H1 (cell line): ENCODE results near the gene DISP3.

Source experiments
- EP300 ChIP-seq, 2 experiments: IDR thresholded peaks; 1 replicate in 1 of 2; 2 replicates in 1 of 2; pipeline ENCODE4 v1.6.1; 2011 to 2012; ENCODE audit warnings: low read depth in 2 of 2, low read length in 2 of 2, mild to moderate bottlenecking in 2 of 2, borderline replicate concordance in 1 of 2, inconsistent platforms in 1 of 2, moderate library complexity in 1 of 2
- EZH2 ChIP-seq: fragments of 200-600 bp; sonication (generic); IDR thresholded peaks from 2 replicates; pipeline ENCODE4 v1.7.1; 2012; ENCODE audit warnings: low read depth, mild to moderate bottlenecking, moderate library complexity, low read length, inconsistent platforms; ENCODE audit not compliant: severe bottlenecking
- HDAC2 ChIP-seq, 2 experiments: fragments of 300-600 bp in 1 of 2; sonication (generic) in 1 of 2; IDR thresholded peaks; 2 replicates each; pipeline ENCODE4 v1.6.1; 2011 to 2012; ENCODE audit warnings: low read depth in 2 of 2, low read length in 2 of 2, mild to moderate bottlenecking in 2 of 2, moderate library complexity in 2 of 2, borderline replicate concordance in 1 of 2, inconsistent platforms in 1 of 2
- RAD21 ChIP-seq, 2 experiments: IDR thresholded peaks in 1 of 2; conservative IDR thresholded peaks in 1 of 2; 2 replicates each; pipeline ENCODE4 v1.6.1; 2011; ENCODE audit warnings: low read depth in 2 of 2, low read length in 2 of 2, improper control_type of control experiment in 1 of 2, inconsistent platforms in 1 of 2, mild to moderate bottlenecking in 1 of 2, moderate library complexity in 1 of 2
- USF2 ChIP-seq: IDR thresholded peaks from 2 replicates; pipeline ENCODE4 v1.6.1; 2011; ENCODE audit warnings: low read length, improper control_type of control experiment
- YY1 ChIP-seq: IDR thresholded peaks from 2 replicates; pipeline ENCODE4 v1.6.1; 2011; ENCODE audit warnings: low read depth, mild to moderate bottlenecking, low read length
- TF ChIP-seq, protein P1 (sequence below), 3 experiments: IDR thresholded peaks; 1 replicate in 2 of 3; 2 replicates in 1 of 3; pipeline versions ENCODE4 v1.5.1 to v1.6.1; 2011; ENCODE audit warnings: low read length in 3 of 3, mild to moderate bottlenecking in 3 of 3, inconsistent platforms in 2 of 3, low read depth in 1 of 3, moderate library complexity in 1 of 3; ENCODE audit not compliant: insufficient read depth in 1 of 3; ENCODE audit errors: control extremely low read depth in 1 of 3

DNA sequence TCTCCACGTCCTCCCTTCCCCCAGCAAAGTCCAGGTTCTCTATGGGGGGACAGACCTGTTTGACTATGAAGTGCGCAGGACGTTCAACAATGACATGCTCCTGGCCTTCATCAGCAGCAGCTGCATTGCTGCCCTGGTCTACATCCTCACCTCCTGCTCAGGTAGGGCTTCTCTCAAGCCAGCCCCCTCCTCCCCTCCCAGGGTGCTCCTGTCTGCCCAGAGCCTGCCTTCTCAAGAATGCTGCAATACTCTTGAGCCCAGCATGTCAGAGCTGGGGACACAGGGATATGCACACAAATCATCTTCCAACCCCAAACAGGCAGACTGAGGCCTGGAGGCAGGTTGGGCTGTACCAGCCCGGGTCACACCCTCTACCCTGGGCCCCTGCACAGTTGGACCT lies 35.4 kb downstream of the DISP3 start:
- TF ChIP-seq, protein P1, sequence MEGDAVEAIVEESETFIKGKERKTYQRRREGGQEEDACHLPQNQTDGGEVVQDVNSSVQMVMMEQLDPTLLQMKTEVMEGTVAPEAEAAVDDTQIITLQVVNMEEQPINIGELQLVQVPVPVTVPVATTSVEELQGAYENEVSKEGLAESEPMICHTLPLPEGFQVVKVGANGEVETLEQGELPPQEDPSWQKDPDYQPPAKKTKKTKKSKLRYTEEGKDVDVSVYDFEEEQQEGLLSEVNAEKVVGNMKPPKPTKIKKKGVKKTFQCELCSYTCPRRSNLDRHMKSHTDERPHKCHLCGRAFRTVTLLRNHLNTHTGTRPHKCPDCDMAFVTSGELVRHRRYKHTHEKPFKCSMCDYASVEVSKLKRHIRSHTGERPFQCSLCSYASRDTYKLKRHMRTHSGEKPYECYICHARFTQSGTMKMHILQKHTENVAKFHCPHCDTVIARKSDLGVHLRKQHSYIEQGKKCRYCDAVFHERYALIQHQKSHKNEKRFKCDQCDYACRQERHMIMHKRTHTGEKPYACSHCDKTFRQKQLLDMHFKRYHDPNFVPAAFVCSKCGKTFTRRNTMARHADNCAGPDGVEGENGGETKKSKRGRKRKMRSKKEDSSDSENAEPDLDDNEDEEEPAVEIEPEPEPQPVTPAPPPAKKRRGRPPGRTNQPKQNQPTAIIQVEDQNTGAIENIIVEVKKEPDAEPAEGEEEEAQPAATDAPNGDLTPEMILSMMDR (IDR thresholded peaks at IDR 0.05; ENCODE audit: control extremely low read depth in 1 of 3, insufficient read depth in 1 of 3, low read depth in 1 of 3, low read length in 3 of 3): no peak
- TF ChIP-seq USF2: no peak
- TF ChIP-seq EZH2: no peak
- TF ChIP-seq RAD21 (IDR thresholded peaks at IDR 0.05 in 1 of 2, conservative IDR thresholded peaks at IDR 0.05 in 1 of 2; ENCODE audit: low read depth in 2 of 2, low read length in 2 of 2): no peak
- TF ChIP-seq EP300 (IDR thresholded peaks at IDR 0.05; ENCODE audit: borderline replicate concordance in 1 of 2, low read depth in 2 of 2, low read length in 2 of 2): no peak
- no peak for TF ChIP-seq YY1
- no peak for TF ChIP-seq HDAC2 (IDR thresholded peaks at IDR 0.05; ENCODE audit: borderline replicate concordance in 1 of 2, low read depth in 2 of 2, low read length in 2 of 2)
